ENCODE results near the gene CNTNAP2.

GRCh38 chr7:147813316-147813715, 1696.7 kb downstream of the CNTNAP2 start:
- TF ChIP-seq EZH2 (IDR thresholded peaks at IDR 0.05), result no peak
- TF ChIP-seq POLR2AphosphoS5 (IDR thresholded peaks at IDR 0.05; ENCODE audit: borderline replicate concordance, low read depth, low read length), result no peak
- no peak for TF ChIP-seq FOXP2 (optimal IDR thresholded peaks at IDR 0.05; ENCODE audit: control extremely low read depth, extremely low read length, insufficient read depth)
